Karpas-422 (cell line): ENCODE results near the gene SEC16A. TPM values are rescaled to one million over a fixed set of nuclear protein-coding genes. Genes with fewer than 3 reads are reported as not detected.

ENCODE experiments used
- DNase-seq: peaks from one replicate; pipeline ENCODE4 v3.0.0-alpha.2; 2015
- H2AFZ ChIP-seq: fragments of 200-600 bp; sonication (generic); 2 replicates; pipeline ENCODE4 v1.6.1; 2014; ENCODE audit warnings: antibody characterized with exemption, low read length, mixed read lengths
- H3K27ac ChIP-seq: fragments of 200-600 bp; sonication (generic); 2 replicates; pipeline ENCODE4 v1.5.1; 2014; ENCODE audit warnings: mild to moderate bottlenecking, low read length, moderate library complexity
- H3K27me3 ChIP-seq: fragments of 200-600 bp; sonication (generic); 2 replicates; pipeline ENCODE4 v1.6.1; 2014; ENCODE audit warnings: low read length, mixed read lengths
- H3K36me3 ChIP-seq: fragments of 200-600 bp; sonication (generic); 2 replicates; pipeline ENCODE4 v1.6.1; 2014; ENCODE audit warnings: low read length, mixed read lengths; ENCODE audit not compliant: insufficient read depth
- H3K4me1 ChIP-seq: fragments of 200-600 bp; sonication (generic); 2 replicates; pipeline ENCODE4 v1.6.1; 2014; ENCODE audit warnings: mild to moderate bottlenecking, low read length, mixed read lengths
- H3K4me2 ChIP-seq: fragments of 200-600 bp; sonication (generic); 2 replicates; pipeline ENCODE4 v1.6.1; 2014; ENCODE audit warnings: low read length, low read depth, mild to moderate bottlenecking; ENCODE audit not compliant: poor library complexity, severe bottlenecking
- H3K4me3 ChIP-seq: fragments of 200-600 bp; sonication (generic); 2 replicates; pipeline ENCODE4 v1.5.1; 2014; ENCODE audit warnings: mild to moderate bottlenecking, antibody characterized with exemption, low read length, mixed read lengths
- H3K79me2 ChIP-seq: fragments of 200-600 bp; sonication (generic); 2 replicates; pipeline ENCODE4 v1.6.1; 2014; ENCODE audit warnings: mild to moderate bottlenecking, low read length, mixed read lengths
- H3K9ac ChIP-seq: fragments of 200-600 bp; sonication (generic); 2 replicates; pipeline ENCODE4 v1.6.0; 2014; ENCODE audit warnings: low read length
- H3K9me2 ChIP-seq: fragments of 200-600 bp; sonication (generic), shearing (Covaris generic); replicated peaks from 2 replicates; pipeline ENCODE4 v1.6.0; 2014; ENCODE audit warnings: mild to moderate bottlenecking, low read length, moderate library complexity; ENCODE audit not compliant: insufficient read depth
- H3K9me3 ChIP-seq: fragments of 300-700, 200-600 bp; sonication (generic); 2 replicates; pipeline ENCODE4 v1.6.1; 2014; ENCODE audit warnings: low read length, mixed read lengths
- H4K20me1 ChIP-seq: fragments of 200-600 bp; sonication (generic); 2 replicates; pipeline ENCODE4 v1.6.1; 2014; ENCODE audit warnings: mild to moderate bottlenecking, antibody characterized with exemption, low read length, low read depth; ENCODE audit not compliant: insufficient read depth
- total RNA-seq: library from RNA; depleted of rRNA; stranded (reverse); fragments of >200 nt; shearing (Covaris generic); gene quantifications from 2 replicates; pipeline ENCODE4 v1.2.3, GENCODE V29; 2014; ENCODE audit warnings: low replicate concordance

SEC16A gene
- total RNA-seq, 1 experiment from 2014 or later, result 21.5 TPM

GRCh38 chr9:136495238-136495800 lies 12.5 kb upstream of the SEC16A start:
- H3K4me2 ChIP-seq, result no peak overlapping the region
- no peak overlapping the region for H2AFZ ChIP-seq
- no peaks in the 10 kb centered on the region for H3K27me3 ChIP-seq
- no peak for DNase-seq
- H3K27ac ChIP-seq, result no peak overlapping the region
- no peak overlapping the region for H3K9ac ChIP-seq
- H3K4me1 ChIP-seq, result no peaks in the 10 kb centered on the region
- no peaks in the 10 kb centered on the region for H3K9me3 ChIP-seq
- H3K4me3 ChIP-seq, result no peak overlapping the region
- H3K9me2 ChIP-seq, result no peaks in the 10 kb centered on the region
- no peaks in the 10 kb centered on the region for H3K79me2 ChIP-seq
- no peaks in the 10 kb centered on the region for H3K36me3 ChIP-seq
- no peaks in the 10 kb centered on the region for H4K20me1 ChIP-seq

- DNase-seq, result no peak
- Histone ChIP-seq H3K4me2 (no peak overlapping the region), H3K36me3 (no peaks in the 10 kb centered on the region), H3K27me3 (no peaks in the 10 kb centered on the region), H3K9ac (no peak overlapping the region), H3K27ac (no peak overlapping the region), H3K4me3 (no peak overlapping the region), H3K9me2 (no peaks in the 10 kb centered on the region), H3K79me2 (no peaks in the 10 kb centered on the region), H3K4me1 (no peaks in the 10 kb centered on the region), H2AFZ (no peak overlapping the region), H3K9me3 (no peaks in the 10 kb centered on the region), H4K20me1 (no peaks in the 10 kb centered on the region)
These were observed 11.8 kb upstream of the SEC16A start for GRCh38 chr9:136494531-136495215.

GRCh38 chr9:136494012-136494411 lies 11.2 kb upstream of the SEC16A start:
- no peaks in the 10 kb centered on the region for H3K79me2 ChIP-seq
- H2AFZ ChIP-seq, result no peak overlapping the region
- no peak overlapping the region for H3K9ac ChIP-seq
- H4K20me1 ChIP-seq, result no peaks in the 10 kb centered on the region
- no peak overlapping the region for H3K4me3 ChIP-seq
- no peaks in the 10 kb centered on the region for H3K36me3 ChIP-seq
- H3K4me1 ChIP-seq, result no peaks in the 10 kb centered on the region
- H3K27me3 ChIP-seq, result no peaks in the 10 kb centered on the region
- H3K9me3 ChIP-seq, result no peaks in the 10 kb centered on the region
- no peaks in the 10 kb centered on the region for H3K9me2 ChIP-seq
- DNase-seq, result no peak
- no peak overlapping the region for H3K4me2 ChIP-seq
- no peak overlapping the region for H3K27ac ChIP-seq

DNA sequence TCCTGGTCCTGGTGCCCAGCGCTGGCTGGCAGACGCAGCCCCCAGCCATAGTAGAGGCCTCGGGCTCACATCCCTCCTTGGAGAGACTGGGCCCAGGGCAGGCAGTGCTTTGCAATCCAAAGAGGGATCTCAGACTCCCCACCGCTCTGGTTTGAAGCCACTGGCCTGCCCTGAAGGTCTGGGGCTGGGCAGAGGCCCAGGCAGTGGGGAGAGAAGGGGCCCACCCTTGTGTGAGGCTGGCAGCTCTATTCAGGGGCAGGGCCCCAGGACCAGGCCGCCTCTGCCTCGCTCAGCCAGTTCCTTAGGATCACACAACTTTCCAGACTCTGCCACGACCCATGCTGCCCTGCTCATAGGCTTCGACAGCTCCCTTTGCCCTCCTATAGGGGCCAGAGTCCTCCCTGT lies 10.7 kb upstream of the SEC16A start:
- H3K4me2 ChIP-seq, result no peak overlapping the region
- H3K4me3 ChIP-seq, result no peak overlapping the region
- H4K20me1 ChIP-seq, result no peaks in the 10 kb centered on the region
- no peaks in the 10 kb centered on the region for H3K9me2 ChIP-seq
- H3K27ac ChIP-seq, result no peak overlapping the region
- DNase-seq, result no peak
- H3K27me3 ChIP-seq, result no peaks in the 10 kb centered on the region
- H2AFZ ChIP-seq, result no peak overlapping the region
- H3K79me2 ChIP-seq, result no peaks in the 10 kb centered on the region
- H3K9ac ChIP-seq, result no peak overlapping the region
- H3K9me3 ChIP-seq, result no peaks in the 10 kb centered on the region
- no peaks in the 10 kb centered on the region for H3K4me1 ChIP-seq
- H3K36me3 ChIP-seq, result no peaks in the 10 kb centered on the region

DNA sequence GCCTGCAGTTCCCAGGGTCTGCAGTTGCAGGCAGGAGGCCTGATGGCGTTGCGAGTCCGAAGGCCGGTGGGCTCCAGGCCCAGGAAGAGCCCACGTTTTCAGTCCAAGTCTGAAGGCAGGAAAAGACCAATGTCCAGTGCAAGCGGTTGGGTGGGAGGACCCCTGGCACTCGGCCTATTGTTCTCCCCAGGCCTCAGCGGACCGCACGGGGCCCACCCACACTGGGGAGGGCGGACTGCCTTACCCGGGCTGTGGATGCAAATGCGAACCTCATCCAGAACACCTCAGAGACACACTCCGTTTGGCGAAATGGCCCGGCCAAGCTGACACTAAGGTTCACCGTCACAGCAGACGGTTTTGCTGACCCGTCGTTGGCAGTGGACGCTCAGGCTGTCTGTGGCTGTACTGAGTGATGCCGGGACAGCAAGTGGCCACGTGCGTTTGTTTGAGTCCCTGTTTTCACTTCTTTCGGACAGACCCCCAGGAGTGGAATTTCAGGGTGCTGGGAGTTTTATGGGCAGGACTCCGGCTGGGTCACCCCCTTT lies 10.2 kb upstream of the SEC16A start:
- Histone ChIP-seq H3K9me3 (no peaks in the 10 kb centered on the region), H3K27me3 (no peaks in the 10 kb centered on the region), H3K4me2 (no peak overlapping the region), H3K36me3 (no peaks in the 10 kb centered on the region), H2AFZ (no peak overlapping the region), H3K4me1 (no peaks in the 10 kb centered on the region), H3K9ac (no peak overlapping the region), H4K20me1 (no peaks in the 10 kb centered on the region), H3K9me2 (no peaks in the 10 kb centered on the region), H3K27ac (no peak overlapping the region), H3K4me3 (no peak overlapping the region), H3K79me2 (no peaks in the 10 kb centered on the region)
- DNase-seq, result no peak

- Histone ChIP-seq H3K4me1 (peaks cover 2% of the 10 kb centered on the region), H3K4me3 (no peak overlapping the region), H3K27me3 (no peaks in the 10 kb centered on the region), H3K4me2 (no peak overlapping the region), H3K27ac (no peak overlapping the region), H2AFZ (no peak overlapping the region), H3K36me3 (no peaks in the 10 kb centered on the region), H3K9ac (no peak overlapping the region), H4K20me1 (peaks cover 12% of the 10 kb centered on the region; the same call in 1 of the 2 replicates), H3K9me3 (no peaks in the 10 kb centered on the region), H3K79me2 (no peaks in the 10 kb centered on the region), H3K9me2 (no peaks in the 10 kb centered on the region)
- no peak for DNase-seq
These were observed 6.9 kb upstream of the SEC16A start for GRCh38 chr9:136489731-136490130.

GRCh38 chr9:136488247-136489214 lies 5.7 kb upstream of the SEC16A start:
- no peak overlapping the region for H3K9ac ChIP-seq
- H4K20me1 ChIP-seq, result peaks cover 15% of the 10 kb centered on the region; the same call in 1 of the 2 replicates
- H3K9me3 ChIP-seq, result no peaks in the 10 kb centered on the region
- H3K36me3 ChIP-seq, result no peaks in the 10 kb centered on the region
- no peaks in the 10 kb centered on the region for H3K79me2 ChIP-seq
- H3K4me3 ChIP-seq, result no peak overlapping the region
- no peaks in the 10 kb centered on the region for H3K27me3 ChIP-seq
- H3K4me1 ChIP-seq, result peaks cover 12% of the 10 kb centered on the region
- H3K27ac ChIP-seq, result no peak overlapping the region
- H3K9me2 ChIP-seq, result no peaks in the 10 kb centered on the region
- H3K4me2 ChIP-seq, result no peak overlapping the region
- no peak overlapping the region for H2AFZ ChIP-seq
- DNase-seq, result peak; percentile 84

DNA sequence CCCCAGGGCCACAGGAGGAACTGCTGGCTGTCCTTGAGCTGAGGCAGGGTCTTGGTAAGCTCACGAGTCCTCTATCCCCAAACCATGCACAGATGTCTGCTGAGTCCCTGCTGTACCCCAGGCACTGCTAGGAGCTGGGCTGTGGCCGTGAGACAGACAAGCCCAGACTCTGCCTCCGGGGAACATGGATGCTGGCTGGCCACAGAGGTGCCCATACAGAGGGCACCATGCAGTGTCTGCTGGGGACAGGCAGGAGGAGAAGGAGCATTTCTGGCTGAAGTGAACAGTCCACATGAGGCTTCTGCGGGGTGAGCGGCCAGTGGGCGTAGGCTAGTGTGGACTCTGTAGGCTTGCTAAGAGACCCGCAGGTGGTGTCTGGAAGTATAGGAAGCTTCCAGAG lies 4.8 kb upstream of the SEC16A start:
- DNase-seq, result no peak
- no peaks in the 10 kb centered on the region for H3K27me3 ChIP-seq

More for the DNA sequence above, 4.8 kb upstream of the SEC16A start:
- peaks cover 15% of the 10 kb centered on the region; the same call in 1 of the 2 replicates for H4K20me1 ChIP-seq
- H3K9me2 ChIP-seq, result no peaks in the 10 kb centered on the region
- no peak overlapping the region for H3K9ac ChIP-seq
- peaks cover under 1% of the 10 kb centered on the region for H3K79me2 ChIP-seq
- H3K4me3 ChIP-seq, result no peak overlapping the region
- H3K4me2 ChIP-seq, result no peak overlapping the region
- no peak overlapping the region for H3K27ac ChIP-seq
- no peak overlapping the region for H2AFZ ChIP-seq
- H3K4me1 ChIP-seq, result peaks cover 14% of the 10 kb centered on the region
- H3K36me3 ChIP-seq, result no peaks in the 10 kb centered on the region
- H3K9me3 ChIP-seq, result no peaks in the 10 kb centered on the region
